Cardiac fibroblast (primary cell): Measurements from ENCODE around the gene GAS2L1.

Experiments used
- DNase-seq, 2 donors: peaks; one replicate each; pipeline versions ENCODE4 v3.0.0 to v3.0.0-alpha.2; 2010; ENCODE audit warnings: low read depth in 2 of 2
- H3K4me3 ChIP-seq, 2 donors: replicated peaks in 1 of 2; 1 replicate in 1 of 2; 2 replicates in 1 of 2; pipeline ENCODE4 v1.5.1; 2011; ENCODE audit warnings: low read depth in 2 of 2, low read length in 2 of 2, mild to moderate bottlenecking in 2 of 2, moderate library complexity in 1 of 2
- CTCF ChIP-seq: IDR thresholded peaks from one replicate; pipeline ENCODE4 v1.5.1; 2011; ENCODE audit warnings: low read depth, mild to moderate bottlenecking, low read length, inconsistent platforms

Gene GAS2L1

GRCh38 chr22:29309332-29310064 is 3.0 kb downstream of the GAS2L1 start:
- TF ChIP-seq CTCF = no peak
- no peak for DNase-seq
- peak overlapping the region in 1 of 2 donors; percentile 40 for H3K4me3 ChIP-seq

- no peak for TF ChIP-seq CTCF
- DNase-seq = no peak
- H3K4me3 ChIP-seq = no peak overlapping the region
These were observed 3.8 kb downstream of the GAS2L1 start for GRCh38 chr22:29310065-29310862.

GRCh38 chr22:29310863-29311339 is 4.5 kb downstream of the GAS2L1 start:
- DNase-seq = peak; percentile 98 to 99
- no peak for TF ChIP-seq CTCF
- peak overlapping the region in 1 of 2 donors; percentile 18 for H3K4me3 ChIP-seq

DNA sequence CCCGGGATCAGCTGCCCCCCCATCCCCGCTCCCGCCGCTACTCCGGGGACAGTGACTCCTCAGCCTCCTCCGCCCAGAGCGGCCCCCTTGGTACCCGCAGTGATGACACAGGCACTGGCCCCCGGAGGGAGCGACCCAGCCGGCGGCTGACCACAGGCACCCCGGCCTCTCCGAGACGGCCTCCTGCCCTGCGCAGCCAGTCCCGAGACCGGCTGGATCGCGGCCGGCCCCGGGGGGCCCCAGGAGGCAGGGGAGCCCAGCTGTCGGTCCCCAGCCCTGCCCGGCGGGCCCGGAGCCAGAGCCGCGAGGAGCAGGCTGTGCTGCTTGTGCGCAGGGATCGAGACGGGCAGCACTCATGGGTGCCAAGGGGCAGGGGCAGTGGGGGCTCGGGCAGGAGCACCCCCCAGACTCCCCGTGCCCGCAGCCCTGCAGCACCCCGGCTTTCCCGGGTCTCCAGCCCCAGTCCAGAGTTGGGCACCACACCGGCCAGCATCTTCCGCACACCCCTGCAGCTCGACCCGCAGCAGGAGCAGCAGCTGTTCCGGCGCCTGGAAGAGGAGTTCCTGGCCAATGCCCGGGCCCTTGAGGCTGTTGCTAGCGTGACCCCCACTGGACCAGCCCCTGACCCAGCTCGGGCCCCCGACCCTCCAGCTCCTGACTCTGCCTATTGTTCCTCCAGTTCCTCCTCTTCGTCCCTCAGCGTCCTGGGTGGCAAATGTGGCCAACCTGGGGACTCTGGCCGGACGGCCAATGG is 5.2 kb downstream of the GAS2L1 start:
- TF ChIP-seq CTCF = no peak
- no peak for DNase-seq
- H3K4me3 ChIP-seq = peak overlapping the region in 1 of 2 donors; percentile 18

GRCh38 chr22:29312218-29313125 is 6.0 kb downstream of the GAS2L1 start:
- no peak overlapping the region for H3K4me3 ChIP-seq
- DNase-seq = no peak
- no peak for TF ChIP-seq CTCF

DNA sequence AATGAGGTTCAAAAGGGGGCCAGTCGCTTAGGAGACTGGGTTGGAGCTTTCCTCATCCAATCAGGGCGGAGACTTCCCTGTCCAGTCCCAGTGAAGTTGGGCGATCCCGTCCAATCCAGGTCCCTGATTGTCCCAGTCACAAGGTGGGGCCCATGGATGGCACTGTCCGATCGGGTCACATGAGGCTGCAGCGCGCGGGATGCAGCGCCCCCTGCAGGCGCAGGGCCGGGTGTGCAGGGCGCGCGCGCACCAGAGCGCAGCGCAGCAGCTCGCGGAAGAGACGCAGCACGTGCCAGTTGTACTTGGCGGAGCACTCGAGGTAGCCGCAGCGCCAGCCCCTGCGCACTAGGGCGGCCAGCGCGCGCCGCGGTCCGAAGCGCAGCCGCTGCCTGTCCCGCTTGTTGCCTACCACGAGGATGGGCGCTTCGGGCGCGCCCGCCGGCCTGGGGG is 6.7 kb downstream of the GAS2L1 start:
- H3K4me3 ChIP-seq = no peak overlapping the region
- peak; percentile 42 to 60 for DNase-seq
- peak; percentile 55 for TF ChIP-seq CTCF
